Liver (tissue), 10 donors: ENCODE data around the gene DCLRE1A. TPM values are rescaled to one million over a fixed set of nuclear protein-coding genes. Genes with fewer than 3 reads are reported as not detected.

Source experiments
- DNase-seq: peaks from one replicate; pipeline ENCODE4 v3.0.0-alpha.2; 2017; ENCODE audit warnings: low spot score
- H3K27ac ChIP-seq, 2 donors: one replicate each; pipeline ENCODE4 v1.7.0; 2013; ENCODE audit warnings: inconsistent platforms in 2 of 2, low read length in 2 of 2, control low read depth in 1 of 2, low read depth in 1 of 2, mild to moderate bottlenecking in 1 of 2
- H3K27me3 ChIP-seq, 4 donors: one replicate each; pipeline versions ENCODE4 v1.6.1 to v1.7.0; 2013; ENCODE audit warnings: low read length in 3 of 4, inconsistent platforms in 1 of 4, mild to moderate bottlenecking in 1 of 4, moderate library complexity in 1 of 4; ENCODE audit not compliant: control insufficient read depth in 4 of 4, insufficient read depth in 4 of 4
- H3K36me3 ChIP-seq, 4 donors: one replicate each; pipeline versions ENCODE4 v1.6.1 to v1.7.0; 2013; ENCODE audit warnings: low read length in 3 of 4, mild to moderate bottlenecking in 3 of 4, low read depth in 1 of 4, moderate library complexity in 1 of 4; ENCODE audit not compliant: control insufficient read depth in 4 of 4, insufficient read depth in 3 of 4
- H3K4me1 ChIP-seq, 4 donors: one replicate each; pipeline versions ENCODE4 v1.6.1 to v1.7.0; 2013; ENCODE audit warnings: low read length in 3 of 4, mild to moderate bottlenecking in 3 of 4, moderate library complexity in 1 of 4; ENCODE audit not compliant: control insufficient read depth in 4 of 4, insufficient read depth in 4 of 4
- H3K4me3 ChIP-seq, 3 donors: one replicate each; pipeline versions ENCODE4 v1.6.1 to v1.7.0; 2013; ENCODE audit warnings: low read length in 3 of 3, control low read depth in 1 of 3, low read depth in 1 of 3, mild to moderate bottlenecking in 1 of 3
- H3K9ac ChIP-seq, 2 donors: one replicate each; pipeline ENCODE4 v1.7.0; 2013; ENCODE audit warnings: low read length in 2 of 2, mild to moderate bottlenecking in 2 of 2, moderate library complexity in 2 of 2, control low read depth in 1 of 2, low read depth in 1 of 2
- H3K9me3 ChIP-seq, 4 donors: one replicate each; pipeline versions ENCODE4 v1.6.1 to v1.7.0; 2013; ENCODE audit warnings: low read length in 3 of 4; ENCODE audit not compliant: control insufficient read depth in 4 of 4
- EGR1 ChIP-seq, 2 donors: IDR thresholded peaks; 2 replicates each; pipeline ENCODE4 v1.6.1; 2016 to 2018; ENCODE audit warnings: antibody characterized with exemption in 2 of 2, low read depth in 2 of 2
- FOXA1 ChIP-seq: IDR thresholded peaks from 2 replicates; pipeline ENCODE4 v1.6.1; 2016; ENCODE audit warnings: antibody characterized with exemption
- FOXA2 ChIP-seq: IDR thresholded peaks from 2 replicates; pipeline ENCODE4 v1.6.1; 2016; ENCODE audit warnings: antibody characterized with exemption
- GABPA ChIP-seq, 2 donors: IDR thresholded peaks in 1 of 2; conservative IDR thresholded peaks in 1 of 2; 2 replicates each; pipeline ENCODE4 v1.6.1; 2016; ENCODE audit warnings: antibody characterized with exemption in 2 of 2, mild to moderate bottlenecking in 1 of 2, moderate library complexity in 1 of 2
- HNF4A ChIP-seq, 2 donors: conservative IDR thresholded peaks; 2 replicates each; pipeline ENCODE4 v1.6.1; 2016; ENCODE audit warnings: antibody characterized with exemption in 2 of 2, mild to moderate bottlenecking in 2 of 2
- JUND ChIP-seq, 2 donors: IDR thresholded peaks; 2 replicates each; pipeline ENCODE4 v1.6.1; 2016; ENCODE audit warnings: antibody characterized with exemption in 2 of 2
- RAD21 ChIP-seq, 2 donors: IDR thresholded peaks; 2 replicates each; pipeline ENCODE4 v1.6.1; 2016; ENCODE audit warnings: antibody characterized with exemption in 2 of 2, mild to moderate bottlenecking in 2 of 2
- RXRA ChIP-seq, 2 donors: IDR thresholded peaks; 2 replicates each; pipeline ENCODE4 v1.6.1; 2017 to 2018; ENCODE audit warnings: antibody characterized with exemption in 2 of 2, mild to moderate bottlenecking in 1 of 2
- SP1 ChIP-seq: IDR thresholded peaks from 2 replicates; pipeline ENCODE4 v1.6.1; 2018; ENCODE audit warnings: antibody characterized with exemption, mild to moderate bottlenecking
- YY1 ChIP-seq: IDR thresholded peaks from 2 replicates; pipeline ENCODE4 v1.6.1; 2016; ENCODE audit warnings: antibody characterized with exemption, mild to moderate bottlenecking
- WGBS: extraction: QIAGEN DNeasy Blood & Tissue Kit; methylation state at CpG from one replicate; pipeline ENCODE4 v1.1.7; 2013; 5-methylcytosine and 5-hydroxymethylcytosine counted together
- polyA plus RNA-seq, 2 donors: library from polyadenylated mRNA; stranded (reverse) in 1 of 2; unstranded in 1 of 2; fragments of 200-250 nt in 1 of 2; fragments of >200 nt in 1 of 2; fragmentation: Nextera tagmentation in 1 of 2; extraction: Ambion mirVana in 1 of 2; gene quantifications; one replicate each; pipeline versions ENCODE4 v1.2.1 to v1.2.3, GENCODE V29; 2013 to 2015
- small RNA-seq: library from RNA; depleted of rRNA; stranded (forward); fragments of <200 nt; gene quantifications from one replicate; pipeline ENCODE3, GENCODE V24; 2014
- total RNA-seq, 2 donors: library from RNA; depleted of rRNA; stranded (reverse); fragments of >200 nt; gene quantifications; one replicate each; pipeline ENCODE4 v1.2.3, GENCODE V29; 2014
- TF ChIP-seq, protein P1 (sequence below): IDR thresholded peaks from 2 replicates; pipeline ENCODE4 v1.6.1; 2016; ENCODE audit warnings: antibody characterized with exemption
- TF ChIP-seq, protein P2 (sequence below): IDR thresholded peaks from 2 replicates; pipeline ENCODE4 v1.6.1; 2016; ENCODE audit warnings: antibody characterized with exemption
- TF ChIP-seq, protein P3 (sequence below): fragments of 150-350 bp; IDR thresholded peaks from 2 replicates; pipeline ENCODE4 v1.5.1; 2017; ENCODE audit warnings: improper control_type of control experiment, low read depth, low read length; ENCODE audit not compliant: missing input control
- TF ChIP-seq, protein P4 (sequence below): IDR thresholded peaks from 2 replicates; pipeline ENCODE4 v1.6.1; 2016; ENCODE audit warnings: antibody characterized with exemption
- donor health status: healthy.
- donor health status: healthy.
- donor health status: healthy.
- donor health status: healthy.
- donor health status: healthy.

Gene DCLRE1A
- total and polyA plus RNA-seq, 4 donors: 1.9 to 11.3 (median 6.4) TPM

DNA sequence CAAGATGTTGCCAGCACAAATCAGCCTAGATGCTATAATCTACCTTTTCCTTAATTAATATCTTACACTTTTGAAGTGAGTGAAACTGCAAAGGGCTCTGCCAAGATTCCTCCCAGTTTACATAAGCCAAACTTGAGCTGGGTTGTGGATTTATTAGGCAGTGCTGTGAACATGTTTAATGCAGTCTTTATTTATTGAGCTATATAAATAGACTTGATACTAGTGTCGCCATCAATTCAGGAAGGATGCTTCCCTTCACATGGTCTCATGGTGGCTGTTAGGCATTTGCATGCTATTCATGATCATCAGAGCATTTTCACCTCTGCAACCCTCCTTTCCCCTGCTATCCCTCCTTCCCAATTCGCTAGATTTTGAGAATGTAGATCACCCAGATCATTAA, 62.2 kb downstream of the DCLRE1A start:
- TF ChIP-seq FOXA1 (no peak), YY1 (no peak), RAD21 (IDR thresholded peaks at IDR 0.05) (no peak), FOXA2 (no peak), JUND (IDR thresholded peaks at IDR 0.05) (no peak), RXRA (IDR thresholded peaks at IDR 0.05) (no peak), EGR1 (IDR thresholded peaks at IDR 0.05; ENCODE audit: low read depth in 2 of 2) (no peak), SP1 (no peak), HNF4A (conservative IDR thresholded peaks at IDR 0.05) (no peak)
- TF ChIP-seq, protein P1, sequence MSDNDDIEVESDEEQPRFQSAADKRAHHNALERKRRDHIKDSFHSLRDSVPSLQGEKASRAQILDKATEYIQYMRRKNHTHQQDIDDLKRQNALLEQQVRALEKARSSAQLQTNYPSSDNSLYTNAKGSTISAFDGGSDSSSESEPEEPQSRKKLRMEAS: no peak
- TF ChIP-seq, protein P2, sequence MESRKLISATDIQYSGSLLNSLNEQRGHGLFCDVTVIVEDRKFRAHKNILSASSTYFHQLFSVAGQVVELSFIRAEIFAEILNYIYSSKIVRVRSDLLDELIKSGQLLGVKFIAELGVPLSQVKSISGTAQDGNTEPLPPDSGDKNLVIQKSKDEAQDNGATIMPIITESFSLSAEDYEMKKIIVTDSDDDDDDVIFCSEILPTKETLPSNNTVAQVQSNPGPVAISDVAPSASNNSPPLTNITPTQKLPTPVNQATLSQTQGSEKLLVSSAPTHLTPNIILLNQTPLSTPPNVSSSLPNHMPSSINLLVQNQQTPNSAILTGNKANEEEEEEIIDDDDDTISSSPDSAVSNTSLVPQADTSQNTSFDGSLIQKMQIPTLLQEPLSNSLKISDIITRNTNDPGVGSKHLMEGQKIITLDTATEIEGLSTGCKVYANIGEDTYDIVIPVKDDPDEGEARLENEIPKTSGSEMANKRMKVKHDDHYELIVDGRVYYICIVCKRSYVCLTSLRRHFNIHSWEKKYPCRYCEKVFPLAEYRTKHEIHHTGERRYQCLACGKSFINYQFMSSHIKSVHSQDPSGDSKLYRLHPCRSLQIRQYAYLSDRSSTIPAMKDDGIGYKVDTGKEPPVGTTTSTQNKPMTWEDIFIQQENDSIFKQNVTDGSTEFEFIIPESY: no peak
- TF ChIP-seq, protein P3, sequence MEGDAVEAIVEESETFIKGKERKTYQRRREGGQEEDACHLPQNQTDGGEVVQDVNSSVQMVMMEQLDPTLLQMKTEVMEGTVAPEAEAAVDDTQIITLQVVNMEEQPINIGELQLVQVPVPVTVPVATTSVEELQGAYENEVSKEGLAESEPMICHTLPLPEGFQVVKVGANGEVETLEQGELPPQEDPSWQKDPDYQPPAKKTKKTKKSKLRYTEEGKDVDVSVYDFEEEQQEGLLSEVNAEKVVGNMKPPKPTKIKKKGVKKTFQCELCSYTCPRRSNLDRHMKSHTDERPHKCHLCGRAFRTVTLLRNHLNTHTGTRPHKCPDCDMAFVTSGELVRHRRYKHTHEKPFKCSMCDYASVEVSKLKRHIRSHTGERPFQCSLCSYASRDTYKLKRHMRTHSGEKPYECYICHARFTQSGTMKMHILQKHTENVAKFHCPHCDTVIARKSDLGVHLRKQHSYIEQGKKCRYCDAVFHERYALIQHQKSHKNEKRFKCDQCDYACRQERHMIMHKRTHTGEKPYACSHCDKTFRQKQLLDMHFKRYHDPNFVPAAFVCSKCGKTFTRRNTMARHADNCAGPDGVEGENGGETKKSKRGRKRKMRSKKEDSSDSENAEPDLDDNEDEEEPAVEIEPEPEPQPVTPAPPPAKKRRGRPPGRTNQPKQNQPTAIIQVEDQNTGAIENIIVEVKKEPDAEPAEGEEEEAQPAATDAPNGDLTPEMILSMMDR: no peak
- WGBS: 82% methylated on average over 2 of the region's 2 CpGs
- H3K4me1 ChIP-seq: no peaks in the 10 kb centered on the region
- no peaks in the 10 kb centered on the region for H3K27me3 ChIP-seq
- no peak overlapping the region for H3K27ac ChIP-seq
- no peaks in the 10 kb centered on the region for H3K36me3 ChIP-seq
- no peak for DNase-seq
- no peak overlapping the region for H3K9ac ChIP-seq
- no peaks in the 10 kb centered on the region for H3K9me3 ChIP-seq
- H3K4me3 ChIP-seq: no peak overlapping the region

DNA sequence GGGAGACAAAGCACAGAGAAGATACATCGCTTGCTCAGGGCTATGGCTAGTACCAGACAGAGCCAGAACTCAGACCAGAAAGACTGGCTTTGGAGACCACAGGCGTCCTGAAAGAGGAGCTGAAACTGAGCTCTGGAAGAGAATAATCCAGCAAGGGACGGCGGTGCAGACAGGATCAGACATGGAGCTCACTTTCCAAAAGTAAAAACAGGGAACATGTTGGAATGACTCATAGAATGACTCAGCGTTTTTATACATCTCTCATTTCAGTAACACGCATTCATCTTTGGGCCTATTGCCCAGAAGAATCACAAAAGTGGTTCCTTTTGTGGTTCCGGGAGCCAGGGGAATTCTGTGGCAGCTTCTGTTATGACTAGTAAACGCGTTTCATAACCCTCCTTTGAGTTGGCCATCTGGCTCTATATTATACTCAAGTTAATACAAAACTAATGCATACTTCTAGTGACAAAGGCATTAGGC, 65.2 kb downstream of the DCLRE1A start:
- no peak for DNase-seq
- WGBS: 67% methylated on average over 9 of the region's 9 CpGs

More for the DNA sequence above, 65.2 kb downstream of the DCLRE1A start:
- Histone ChIP-seq H3K4me1 (no peaks in the 10 kb centered on the region), H3K9ac (no peak overlapping the region), H3K4me3 (no peak overlapping the region), H3K27me3 (no peaks in the 10 kb centered on the region), H3K27ac (no peak overlapping the region), H3K36me3 (no peaks in the 10 kb centered on the region), H3K9me3 (no peaks in the 10 kb centered on the region)
- TF ChIP-seq GABPA (IDR thresholded peaks at IDR 0.05 in 1 of 2, conservative IDR thresholded peaks at IDR 0.05 in 1 of 2): no peak
- TF ChIP-seq, protein P4, sequence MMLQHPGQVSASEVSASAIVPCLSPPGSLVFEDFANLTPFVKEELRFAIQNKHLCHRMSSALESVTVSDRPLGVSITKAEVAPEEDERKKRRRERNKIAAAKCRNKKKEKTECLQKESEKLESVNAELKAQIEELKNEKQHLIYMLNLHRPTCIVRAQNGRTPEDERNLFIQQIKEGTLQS: no peak
- TF ChIP-seq, protein P3: no peak
- no peak for TF ChIP-seq SP1
- TF ChIP-seq FOXA1: no peak
- no peak for TF ChIP-seq YY1

Small RNA genes lying within 50 kb of the gene (small RNA-seq; reads per million reads assigned to genes)
- not detected for gene RF00560

Other genes starting within 250 kb of the DCLRE1A start
- under 1 TPM; 0.05 to 0.08 TPM for gene NRAP, start 190.0 kb downstream of the DCLRE1A start, total RNA-seq
- gene NRAP, start 190.0 kb downstream of the DCLRE1A start, polyA plus RNA-seq: under 1 TPM; 0.12 to 0.13 TPM
- 10 to 100 TPM in 1 of 2 donors, 1 to 10 TPM in 1; 8.8 to 25.0 TPM for gene CASP7, start 174.2 kb downstream of the DCLRE1A start, total RNA-seq
- 10 to 100 TPM in 1 of 2 donors, 1 to 10 TPM in 1; 9.9 to 12.9 TPM for gene CASP7, start 174.2 kb downstream of the DCLRE1A start, polyA plus RNA-seq
- gene PLEKHS1, start 102.4 kb downstream of the DCLRE1A start, total RNA-seq: under 1 TPM in 1 of 2 donors, not detected in 1; under 0.01 TPM
- not detected for gene PLEKHS1, start 102.4 kb downstream of the DCLRE1A start, polyA plus RNA-seq
- gene NHLRC2, start 579 bp upstream of the DCLRE1A start, total RNA-seq: 10 to 100 TPM in 1 of 2 donors, 1 to 10 TPM in 1; 9.3 to 14.2 TPM
- 1 to 10 TPM; 2.3 to 5.4 TPM for gene NHLRC2, start 579 bp upstream of the DCLRE1A start, polyA plus RNA-seq
- under 1 TPM; 0.05 to 0.17 TPM for gene ADRB1, start 189.8 kb upstream of the DCLRE1A start, total RNA-seq
- under 1 TPM in 1 of 2 donors, not detected in 1; 0.16 TPM for gene ADRB1, start 189.8 kb upstream of the DCLRE1A start, polyA plus RNA-seq